Prostate gland (tissue), 2 donors: ENCODE measurements around the gene ZNF792.

Source experiments
- POLR2AphosphoS5 ChIP-seq: sonication (generic); formaldehyde crosslinking; IDR thresholded peaks from one replicate; pipeline ENCODE4 v1.6.1; 2017; ENCODE audit warnings: antibody characterized with exemption
- TF ChIP-seq, protein P1 (sequence below), 4 experiments: fragments of 200-600 bp in 2 of 4; fragments of 450-650 bp in 2 of 4; sonication (generic) in 2 of 4; IDR thresholded peaks; 1 replicate in 3 of 4; 2 replicates in 1 of 4; pipeline ENCODE4 v1.5.1; 2016 to 2019; ENCODE audit warnings: antibody characterized with exemption in 4 of 4, mild to moderate bottlenecking in 2 of 4, moderate library complexity in 2 of 4

DNA sequence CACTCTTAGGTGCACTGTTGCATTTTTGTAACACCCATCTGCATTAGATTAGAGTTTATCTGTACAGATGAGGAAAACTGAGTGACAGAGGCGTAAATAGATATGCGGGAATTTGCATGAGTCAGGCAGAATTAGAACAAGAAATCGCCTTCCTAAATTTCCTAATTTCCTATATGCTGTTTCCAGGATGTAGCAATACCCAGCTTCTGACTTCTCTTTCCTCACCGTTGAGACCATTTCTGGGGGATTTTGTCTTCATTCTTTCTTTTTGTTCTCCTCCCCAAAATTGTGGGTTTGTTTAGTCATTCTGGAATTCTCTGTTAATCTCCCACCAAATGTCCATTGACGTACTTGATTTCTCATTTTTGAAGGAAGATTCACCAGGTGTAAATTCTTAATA is 10.6 kb upstream of the ZNF792 start:
- TF ChIP-seq, protein P1, sequence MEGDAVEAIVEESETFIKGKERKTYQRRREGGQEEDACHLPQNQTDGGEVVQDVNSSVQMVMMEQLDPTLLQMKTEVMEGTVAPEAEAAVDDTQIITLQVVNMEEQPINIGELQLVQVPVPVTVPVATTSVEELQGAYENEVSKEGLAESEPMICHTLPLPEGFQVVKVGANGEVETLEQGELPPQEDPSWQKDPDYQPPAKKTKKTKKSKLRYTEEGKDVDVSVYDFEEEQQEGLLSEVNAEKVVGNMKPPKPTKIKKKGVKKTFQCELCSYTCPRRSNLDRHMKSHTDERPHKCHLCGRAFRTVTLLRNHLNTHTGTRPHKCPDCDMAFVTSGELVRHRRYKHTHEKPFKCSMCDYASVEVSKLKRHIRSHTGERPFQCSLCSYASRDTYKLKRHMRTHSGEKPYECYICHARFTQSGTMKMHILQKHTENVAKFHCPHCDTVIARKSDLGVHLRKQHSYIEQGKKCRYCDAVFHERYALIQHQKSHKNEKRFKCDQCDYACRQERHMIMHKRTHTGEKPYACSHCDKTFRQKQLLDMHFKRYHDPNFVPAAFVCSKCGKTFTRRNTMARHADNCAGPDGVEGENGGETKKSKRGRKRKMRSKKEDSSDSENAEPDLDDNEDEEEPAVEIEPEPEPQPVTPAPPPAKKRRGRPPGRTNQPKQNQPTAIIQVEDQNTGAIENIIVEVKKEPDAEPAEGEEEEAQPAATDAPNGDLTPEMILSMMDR (IDR thresholded peaks at IDR 0.05): no peak
- TF ChIP-seq POLR2AphosphoS5: no peak
